Stomach (tissue), 4 donors: ENCODE results near the gene ALX4.

Source experiments
- CTCF ChIP-seq, 7 experiments: fragments of 450-650 bp in 4 of 7; fragments of 200-600 bp in 3 of 7; sonication (generic) in 3 of 7; IDR thresholded peaks; one replicate each; pipeline ENCODE4 v1.5.1; 2016 to 2019; ENCODE audit warnings: antibody characterized with exemption in 7 of 7, control low read depth in 2 of 7, mild to moderate bottlenecking in 1 of 7
- POLR2A ChIP-seq, 4 donors: fragments of 450-650 bp; IDR thresholded peaks; one replicate each; pipeline ENCODE4 v1.6.1; 2016; ENCODE audit warnings: antibody characterized with exemption in 4 of 4, control low read depth in 2 of 4, mild to moderate bottlenecking in 1 of 4, moderate library complexity in 1 of 4
- POLR2AphosphoS5 ChIP-seq, 3 donors: sonication (generic); formaldehyde crosslinking; IDR thresholded peaks; one replicate each; pipeline ENCODE4 v1.6.1; 2016; ENCODE audit warnings: antibody characterized with exemption in 3 of 3

- TF ChIP-seq CTCF (IDR thresholded peaks at IDR 0.05): no peak
- no peak for TF ChIP-seq POLR2A (IDR thresholded peaks at IDR 0.05)
- TF ChIP-seq POLR2AphosphoS5 (IDR thresholded peaks at IDR 0.05): no peak
These were observed 81.6 kb downstream of the ALX4 start for GRCh38 chr11:44228379-44228778.
